Stimulated activated CD8-positive, alpha-beta memory T cell treated with anti-CD3 and anti-CD28 coated beads, Interleukin-7, amount 100 ng/mL, for 1 hour (primary cell): ENCODE measurements around the gene KRTAP1-1.
"Not testable (repeated sequence)": the region's sequence is repeated elsewhere in the genome, so short reads cannot be mapped to it uniquely, and the experiment has no call there.

Source experiments
- DNase-seq, 2 donors: peaks; one replicate each; pipeline ENCODE4 v3.0.0-alpha.2; 2020; ENCODE audit warnings: low read depth in 2 of 2

Gene KRTAP1-1, protein sequence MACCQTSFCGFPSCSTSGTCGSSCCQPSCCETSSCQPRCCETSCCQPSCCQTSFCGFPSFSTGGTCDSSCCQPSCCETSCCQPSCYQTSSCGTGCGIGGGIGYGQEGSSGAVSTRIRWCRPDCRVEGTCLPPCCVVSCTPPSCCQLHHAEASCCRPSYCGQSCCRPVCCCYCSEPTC

DNA sequence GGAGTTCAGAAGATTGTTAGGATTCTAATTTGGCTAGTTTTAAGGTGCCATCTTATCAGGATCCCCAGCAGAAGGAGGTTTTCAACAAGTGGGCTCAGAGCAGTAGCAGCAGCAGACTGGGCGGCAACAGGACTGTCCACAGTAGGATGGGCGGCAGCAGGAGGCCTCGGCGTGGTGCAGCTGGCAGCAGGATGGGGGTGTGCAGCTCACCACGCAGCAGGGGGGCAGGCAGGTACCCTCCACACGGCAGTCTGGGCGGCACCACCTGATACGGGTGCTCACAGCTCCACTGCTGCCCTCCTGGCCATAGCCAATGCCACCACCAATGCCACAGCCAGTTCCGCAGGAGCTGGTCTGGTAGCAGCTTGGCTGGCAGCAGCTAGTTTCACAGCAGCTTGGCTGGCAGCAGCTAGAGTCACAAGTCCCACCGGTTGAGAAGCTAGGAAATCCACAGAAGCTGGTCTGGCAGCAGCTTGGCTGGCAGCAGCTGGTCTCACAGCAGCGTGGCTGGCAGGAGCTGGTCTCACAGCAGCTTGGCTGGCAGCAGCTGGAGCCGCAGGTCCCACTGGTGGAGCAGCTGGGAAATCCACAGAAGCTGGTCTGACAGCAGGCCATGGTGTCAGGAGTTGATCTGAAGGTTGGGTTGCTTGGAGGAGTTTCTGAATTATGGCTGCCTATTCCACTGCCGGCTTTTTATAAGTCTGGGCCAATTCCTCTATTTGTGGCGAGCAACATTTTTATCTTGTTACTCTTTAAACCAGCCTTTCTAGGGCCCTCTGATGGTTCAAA is at the start of gene KRTAP1-1:
KRTAP1-1 (minus strand) TSS at position 668 of the 789 bp plus-strand sequence; CDS start at position 615, 53 bp downstream.
- not testable (repeated sequence) for DNase-seq

GRCh38 chr17:41088760-41089352 is 47.6 kb upstream of the KRTAP1-1 start:
- DNase-seq, result not testable (repeated sequence)

DNA sequence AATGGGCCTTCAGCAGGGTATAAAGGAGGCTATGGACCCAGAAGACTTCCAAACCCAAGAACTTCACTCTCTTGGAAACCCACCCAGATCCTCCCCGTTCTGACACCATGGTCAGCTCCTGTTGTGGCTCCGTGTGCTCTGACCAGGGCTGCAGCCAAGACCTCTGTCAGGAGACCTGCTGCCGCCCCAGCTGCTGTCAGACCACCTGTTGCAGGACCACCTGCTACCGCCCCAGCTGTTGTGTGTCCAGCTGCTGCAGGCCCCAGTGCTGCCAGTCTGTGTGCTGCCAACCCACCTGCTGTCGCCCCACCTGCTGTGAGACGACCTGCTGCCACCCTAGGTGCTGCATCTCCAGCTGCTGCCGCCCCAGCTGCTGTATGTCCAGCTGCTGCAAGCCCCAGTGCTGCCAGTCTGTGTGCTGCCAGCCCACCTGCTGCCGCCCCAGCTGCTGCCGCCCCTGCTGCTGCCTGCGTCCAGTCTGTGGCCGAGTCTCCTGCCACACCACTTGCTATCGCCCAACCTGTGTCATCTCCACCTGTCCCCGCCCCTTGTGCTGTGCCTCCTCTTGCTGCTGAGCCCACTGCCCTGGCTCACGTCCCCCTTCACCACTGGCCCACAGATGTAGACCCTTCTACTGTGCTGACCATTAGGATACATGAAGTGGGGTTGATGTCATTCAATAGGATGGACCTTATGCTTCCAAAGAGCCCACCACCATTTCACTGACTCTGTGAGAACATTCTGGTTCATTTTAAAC is 43.0 kb upstream of the KRTAP1-1 start, which contains the start of gene KRTAP4-7:
KRTAP4-7 (plus strand) TSS at position 51 of the 757 bp plus-strand sequence; CDS start at position 108, 57 bp downstream.
- not testable (repeated sequence) for DNase-seq

DNA sequence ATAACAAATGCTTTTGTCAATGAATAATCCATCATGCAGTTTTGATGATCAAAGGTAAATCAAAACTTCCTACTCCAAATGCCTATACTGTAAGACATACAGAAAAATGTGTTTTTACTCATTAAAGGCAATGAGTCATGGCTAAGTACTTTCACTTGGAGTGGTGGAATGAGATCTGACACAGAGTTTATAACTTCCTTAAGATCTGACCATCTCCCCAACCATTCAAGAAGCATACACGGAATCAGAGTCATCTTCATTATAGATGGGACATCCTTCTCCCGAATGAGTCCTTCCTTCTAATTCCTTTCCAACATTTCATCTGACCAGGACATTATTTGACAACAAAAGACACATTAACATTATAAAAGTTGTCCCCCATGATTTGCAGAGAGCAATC is 42.2 kb upstream of the KRTAP1-1 start:
- DNase-seq, result not testable (repeated sequence)

DNA sequence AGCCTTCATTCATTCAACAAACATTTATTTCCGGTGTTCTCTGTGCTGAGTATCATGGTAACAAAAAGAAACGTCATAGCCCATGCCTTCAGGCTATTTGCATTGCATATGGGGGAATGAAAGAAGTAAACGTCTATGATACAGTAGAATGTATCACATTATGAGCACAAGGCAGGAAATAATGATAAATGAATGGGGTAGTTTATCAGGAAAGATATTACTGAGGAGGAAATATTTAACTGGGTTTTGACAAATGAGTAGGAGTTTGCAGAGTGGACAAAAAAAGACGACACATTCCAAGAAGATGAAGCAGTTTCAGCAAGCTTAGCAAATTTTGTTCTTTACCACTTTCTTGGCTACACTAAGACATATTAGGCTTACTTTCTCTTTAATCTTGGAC is 41.4 kb upstream of the KRTAP1-1 start:
- DNase-seq, result no peak

DNA sequence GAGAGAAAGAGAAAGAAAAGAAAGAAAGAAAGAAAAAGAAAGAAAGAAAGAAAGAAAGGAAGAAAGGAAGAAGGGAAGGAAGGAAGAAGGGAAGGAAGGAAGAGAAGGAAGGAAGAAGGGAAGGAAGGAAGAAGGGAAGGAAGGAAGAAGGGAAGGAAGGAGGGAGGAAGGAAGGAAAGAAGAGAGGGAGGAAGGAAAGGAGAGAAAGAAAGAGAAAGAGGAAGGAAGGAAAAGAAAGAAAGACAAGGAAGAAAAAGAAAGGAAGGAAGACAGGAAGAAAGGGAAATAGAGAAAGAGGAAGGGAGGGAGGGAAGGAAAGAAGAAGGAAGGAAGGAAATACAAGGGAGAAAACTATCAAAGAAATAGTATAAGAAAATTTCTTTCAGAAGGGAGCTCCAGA is 35.5 kb upstream of the KRTAP1-1 start:
- no peak for DNase-seq

- no peak for DNase-seq
These were observed 32.4 kb upstream of the KRTAP1-1 start for GRCh38 chr17:41073676-41074075.

DNA sequence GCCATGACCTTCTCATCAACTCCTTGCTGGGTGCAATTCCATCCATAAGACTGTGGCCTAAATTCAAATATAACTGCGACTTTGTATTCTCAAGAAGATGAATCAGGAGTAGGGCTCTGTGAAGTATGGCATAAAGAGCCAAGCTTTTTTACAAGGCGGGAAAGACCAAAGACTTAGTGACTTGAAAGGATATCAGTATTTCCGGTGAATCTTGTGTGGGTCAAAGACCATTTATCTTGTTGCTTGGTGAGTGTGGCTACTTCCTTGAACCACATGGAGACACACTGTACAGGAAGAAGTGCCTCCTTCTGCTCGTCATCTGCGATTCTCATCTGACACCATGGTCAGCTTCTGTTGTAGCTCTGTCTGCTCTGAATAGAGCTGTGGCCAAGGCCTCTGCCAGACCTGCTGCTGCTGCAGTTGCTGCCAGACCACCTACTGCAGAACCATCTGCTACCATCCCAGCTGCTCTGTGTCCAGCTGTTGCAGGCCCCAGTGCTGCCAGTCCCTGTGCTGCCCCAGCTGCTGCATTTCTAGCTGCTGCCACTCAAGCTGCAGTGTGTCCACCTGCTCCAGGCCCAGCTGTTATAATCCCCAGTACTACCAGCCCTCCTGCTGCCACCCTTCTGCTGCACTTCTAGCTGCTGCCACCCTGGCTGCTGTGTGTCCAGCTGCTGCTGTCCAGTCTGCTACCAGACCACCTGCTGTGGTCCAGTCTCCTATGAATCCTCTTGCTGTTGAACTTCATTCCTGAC is 30.5 kb upstream of the KRTAP1-1 start:
- DNase-seq, result no peak

DNA sequence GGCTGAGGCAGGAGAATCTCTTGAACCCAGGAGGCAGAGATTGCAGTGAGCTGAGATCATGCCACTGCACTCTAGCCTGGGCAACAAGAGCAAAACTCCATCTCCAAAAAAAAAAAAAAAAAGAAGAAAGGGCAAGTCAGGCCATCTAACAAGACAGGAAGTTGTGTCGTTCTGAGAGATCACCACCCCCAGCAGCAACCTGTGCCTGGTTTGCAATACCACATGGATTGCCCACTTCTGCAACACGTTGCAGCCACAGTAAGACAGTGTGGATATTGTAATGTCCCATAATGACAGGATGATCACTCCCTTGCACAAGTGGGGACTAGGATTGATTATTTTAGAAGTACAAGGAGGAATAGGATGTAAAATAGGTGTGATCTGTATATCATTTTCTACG is 27.8 kb upstream of the KRTAP1-1 start:
- no peak for DNase-seq

GRCh38 chr17:41067281-41067680 is 26.0 kb upstream of the KRTAP1-1 start:
- no peak for DNase-seq

GRCh38 chr17:41065829-41066624 is 24.8 kb upstream of the KRTAP1-1 start, which contains the start of gene KRTAP2-4:
TSS of gene KRTAP2-4 (minus strand) at chr17:41065879. CDS start at chr17:41065845, 34 bp downstream.
- DNase-seq, result no peak

DNA sequence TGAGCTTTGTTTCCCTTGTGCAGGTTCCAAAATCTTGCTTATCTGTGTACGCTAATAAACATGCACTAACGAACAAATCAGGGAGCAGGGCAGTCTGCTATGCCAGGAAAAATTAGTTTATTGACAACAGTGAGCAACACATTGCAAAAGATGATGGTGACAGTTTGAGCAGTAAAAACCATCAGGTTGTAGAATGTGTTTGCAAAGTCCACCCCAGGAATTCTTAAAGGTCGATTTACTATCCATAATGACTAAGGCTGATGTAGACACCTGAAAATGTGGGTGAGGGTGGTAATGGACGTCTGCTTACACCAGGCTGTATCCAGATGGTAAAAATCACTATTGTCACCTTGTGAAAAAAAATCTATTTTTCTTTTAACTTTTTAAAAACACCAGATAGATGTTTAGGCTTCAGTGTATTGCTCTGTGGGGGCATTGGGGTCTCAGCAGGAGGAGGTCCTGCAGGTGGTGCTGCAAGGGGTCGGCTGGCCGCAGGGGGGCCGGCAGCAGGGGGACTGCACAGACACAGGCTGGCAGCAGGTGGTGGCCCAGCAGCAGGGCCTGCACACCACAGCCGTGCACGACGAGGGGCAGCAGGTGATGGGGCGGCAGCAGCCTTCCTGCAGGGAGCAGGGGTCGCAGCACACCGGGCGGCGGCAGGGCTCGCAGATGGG is 23.9 kb upstream of the KRTAP1-1 start:
- DNase-seq, result not testable (repeated sequence)

GRCh38 chr17:41064301-41064700 is 23.1 kb upstream of the KRTAP1-1 start:
- no peak for DNase-seq

DNA sequence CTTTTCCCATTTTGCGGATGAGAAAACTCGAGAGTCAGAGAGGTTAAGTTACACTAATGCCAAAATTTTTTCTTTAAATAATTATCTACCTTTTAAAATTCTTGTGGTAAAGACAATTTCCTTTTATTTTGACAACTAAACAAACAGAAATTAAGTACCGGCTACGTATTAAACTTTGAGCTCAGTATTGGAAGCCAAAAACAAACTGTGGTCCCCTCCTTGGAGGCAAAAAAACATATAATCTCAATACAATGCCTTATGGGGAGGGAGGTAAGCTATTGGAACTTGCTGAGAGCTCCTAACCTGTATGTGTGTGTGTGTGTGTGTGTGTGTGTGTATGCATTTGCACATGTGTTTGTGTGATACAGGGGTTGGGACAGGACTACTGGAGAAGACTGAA is 22.2 kb upstream of the KRTAP1-1 start:
- DNase-seq, result no peak

DNA sequence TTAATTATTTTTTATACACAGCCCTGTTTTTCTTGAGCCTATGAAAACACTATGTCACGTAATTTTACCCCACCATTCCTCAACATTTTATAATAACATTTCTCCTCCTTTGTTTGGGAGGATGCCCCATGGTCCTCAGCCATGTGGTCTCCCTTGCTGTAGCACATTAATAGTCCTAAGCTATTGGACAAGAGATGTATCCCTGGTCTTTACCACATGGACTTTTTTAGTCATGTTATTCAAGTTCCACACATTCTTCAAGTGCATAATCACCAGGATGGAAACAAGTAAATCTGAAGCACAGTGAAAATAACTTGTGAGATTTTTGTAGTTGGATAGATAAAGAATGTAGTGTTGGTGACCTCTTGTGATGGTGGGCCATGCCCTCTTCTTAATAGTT is 20.7 kb upstream of the KRTAP1-1 start:
- DNase-seq, result no peak

DNA sequence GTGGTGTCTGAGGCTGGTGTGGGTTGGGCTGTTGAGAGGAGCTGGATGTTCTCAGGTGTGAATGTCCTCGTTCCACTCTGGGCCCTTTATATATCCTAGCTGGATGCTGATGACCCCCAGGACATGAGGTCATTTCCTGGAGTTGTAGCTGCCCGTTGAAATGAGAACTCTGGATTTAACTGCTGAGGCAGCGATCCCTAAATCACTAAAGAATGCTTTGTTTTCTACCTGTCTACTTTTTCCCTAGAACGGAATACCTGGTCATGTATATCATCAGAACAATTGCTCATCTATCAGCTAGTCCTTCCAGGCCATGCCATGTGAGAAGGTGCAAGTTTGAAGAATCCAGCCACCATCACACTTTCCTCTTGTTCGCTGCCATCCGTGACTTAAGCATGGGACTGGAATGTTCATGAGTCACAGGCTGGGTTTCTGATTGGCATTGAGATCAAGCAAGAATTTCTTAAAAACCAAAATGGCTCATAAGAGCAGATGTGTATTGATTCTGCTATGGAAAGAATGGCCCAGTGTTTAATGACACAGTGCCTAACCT is 18.9 kb upstream of the KRTAP1-1 start, which contains the start of gene KRTAP2-3:
KRTAP2-3 (minus strand) TSS at position 63 of the 553 bp plus-strand sequence. CDS start 64 bp downstream, outside the sequence.
- no peak for DNase-seq

DNA sequence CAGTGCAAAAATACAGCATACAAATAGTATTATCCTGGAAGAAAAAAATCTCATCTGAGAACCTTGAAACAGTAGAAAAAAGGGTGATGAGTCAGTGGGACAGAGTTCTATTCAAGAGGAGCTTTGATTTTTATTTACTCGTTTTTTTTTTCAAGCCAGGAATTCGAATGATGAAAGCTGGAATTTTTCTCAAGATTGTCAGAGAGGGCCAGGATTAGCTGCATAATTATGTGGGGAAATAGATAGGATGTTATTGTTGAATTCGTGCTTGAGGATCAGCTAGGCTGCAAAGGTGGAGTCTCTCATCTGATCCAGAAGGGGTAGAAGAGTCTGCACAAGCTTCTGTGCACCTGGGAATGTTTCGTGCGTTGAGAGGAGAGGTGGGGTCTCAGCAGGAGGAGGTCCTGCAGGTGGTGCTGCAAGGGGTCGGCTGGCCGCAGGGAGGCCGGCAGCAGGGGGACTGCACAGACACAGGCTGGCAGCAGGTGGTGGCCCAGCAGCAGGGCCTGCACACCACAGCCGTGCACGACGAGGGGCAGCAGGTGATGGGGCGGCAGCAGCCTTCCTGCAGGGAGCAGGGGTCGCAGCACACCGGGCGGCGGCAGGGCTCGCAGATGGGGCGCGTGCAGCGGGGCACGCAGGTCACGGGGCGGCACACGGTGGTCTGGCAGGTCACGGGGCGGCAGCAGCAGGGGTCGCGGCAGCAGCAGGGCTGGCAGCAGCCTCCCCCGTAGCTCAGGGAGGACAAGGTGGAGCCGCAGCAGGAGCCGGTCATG is 18.2 kb upstream of the KRTAP1-1 start:
- DNase-seq, result not testable (repeated sequence)

DNA sequence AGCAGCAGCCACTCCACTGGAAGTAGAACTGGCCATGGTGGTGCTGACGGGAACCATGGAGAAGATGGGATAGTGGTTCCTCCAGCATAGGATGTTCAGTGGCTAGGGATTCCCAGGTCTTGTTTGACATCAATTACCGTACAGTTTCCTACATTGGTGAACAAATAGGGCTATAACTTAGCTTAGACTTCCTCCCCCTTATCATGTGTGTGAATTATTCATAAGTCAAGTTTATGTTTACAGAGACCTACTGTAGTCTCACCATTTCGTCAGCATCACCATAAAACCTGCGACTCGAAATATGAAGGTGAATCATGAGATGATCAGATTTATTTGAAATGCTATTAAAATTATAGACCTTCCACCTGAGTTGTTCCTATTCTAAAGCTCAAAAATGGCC is 17.5 kb upstream of the KRTAP1-1 start:
- DNase-seq, result no peak

GRCh38 chr17:41057547-41057946 is 16.3 kb upstream of the KRTAP1-1 start:
- DNase-seq, result no peak
